Suprapubic skin (tissue), 3 donors: ENCODE measurements around the gene COL7A1.

Experiments used
- CTCF ChIP-seq, 2 donors: fragments of 200-600 bp in 1 of 2; fragments of 450-650 bp in 1 of 2; sonication (generic) in 1 of 2; IDR thresholded peaks; one replicate each; pipeline ENCODE4 v1.5.1; 2016 to 2019; ENCODE audit warnings: antibody characterized with exemption in 2 of 2, mild to moderate bottlenecking in 1 of 2, moderate library complexity in 1 of 2
- POLR2AphosphoS5 ChIP-seq, 3 donors: sonication (generic); formaldehyde crosslinking; IDR thresholded peaks; one replicate each; pipeline ENCODE4 v1.6.1; 2017; ENCODE audit warnings: antibody characterized with exemption in 3 of 3

GRCh38 chr3:48625600-48625999 lies 30.5 kb upstream of the COL7A1 start:
- no peak for TF ChIP-seq CTCF (IDR thresholded peaks at IDR 0.05)
- no peak for TF ChIP-seq POLR2AphosphoS5 (IDR thresholded peaks at IDR 0.05)
